WTC11 (cell line): ENCODE measurements around the gene SOS2. TPM values are rescaled to one million over a fixed set of nuclear protein-coding genes. Genes with fewer than 3 reads are reported as not detected.

Experiments used
- ATAC-seq: fragments of 200-7000 bp; cut with Tn5 transposase; 2 replicates; pipeline ENCODE4 v1.10.0; 2021; ENCODE audit warnings: mild to moderate bottlenecking, moderate library complexity
- Bru-seq: library from RNA; stranded (reverse); fragments of 400-500 nt; gene quantifications from one replicate; lab custom pipeline; 2021; lab: Mats Ljungman, UMichigan
- CTCF ChIA-PET: fragments of 300-600 bp; sonication (Branson Sonifier 250); formaldehyde crosslinking; loops from one replicate; lab custom pipeline; 2021; ENCODE audit warnings: antibody characterized with exemption; lab: Charles Lee
- POLR2A ChIA-PET: fragments of 350-600 bp; sonication (Branson Sonifier 250); formaldehyde crosslinking; loops from one replicate; lab custom pipeline; 2021; ENCODE audit warnings: antibody characterized with exemption; lab: Charles Lee
- DNase-seq: peaks from one replicate; pipeline ENCODE4 v3.0.0; 2021; ENCODE audit warnings: low spot score
- H3K27ac Mint-ChIP-seq: 2 replicates; pipeline ENCODE4 v1.8.0; 2021; ENCODE audit warnings: mixed read lengths
- H3K27me3 Mint-ChIP-seq: 2 replicates; pipeline ENCODE4 v1.8.0; 2021; ENCODE audit warnings: low read depth, mild to moderate bottlenecking, moderate library complexity, mixed read lengths
- H3K36me3 Mint-ChIP-seq: 2 replicates; pipeline ENCODE4 v1.8.0; 2021; ENCODE audit warnings: mixed read lengths
- H3K4me1 Mint-ChIP-seq: 2 replicates; pipeline ENCODE4 v1.8.0; 2022; ENCODE audit warnings: mixed read lengths
- H3K4me3 Mint-ChIP-seq: 2 replicates; pipeline ENCODE4 v1.8.0; 2021; ENCODE audit warnings: mild to moderate bottlenecking, moderate library complexity, mixed read lengths
- H3K9me3 Mint-ChIP-seq: 2 replicates; pipeline ENCODE4 v1.8.0; 2021; ENCODE audit warnings: mixed read lengths
- ATF2 ChIP-seq: sonication (generic); formaldehyde crosslinking; IDR thresholded peaks from 2 replicates; pipeline ENCODE4 v1.8.1; 2022; ENCODE audit warnings: low read depth, missing genetic modification reagents, borderline replicate concordance
- CREM ChIP-seq: sonication (generic); formaldehyde crosslinking; IDR thresholded peaks from 2 replicates; pipeline ENCODE4 v1.8.1; 2022; ENCODE audit warnings: mild to moderate bottlenecking, missing genetic modification reagents, moderate library complexity
- ERG ChIP-seq: fragments of 250-450 bp; sonication (Bioruptor Pico); IDR thresholded peaks from 2 replicates; pipeline ENCODE4 v1.8.0; 2021; ENCODE audit warnings: mild to moderate bottlenecking
- ESRRA ChIP-seq: sonication (generic); formaldehyde crosslinking; IDR thresholded peaks from 2 replicates; pipeline ENCODE4 v1.8.1; 2022; ENCODE audit warnings: mild to moderate bottlenecking, missing genetic modification reagents, borderline replicate concordance
- FOXK1 ChIP-seq: sonication (generic); formaldehyde crosslinking; IDR thresholded peaks from 2 replicates; pipeline ENCODE4 v1.8.0; 2022; ENCODE audit warnings: mild to moderate bottlenecking, moderate library complexity, missing genetic modification reagents
- FOXP1 ChIP-seq: sonication (generic); formaldehyde crosslinking; IDR thresholded peaks from 2 replicates; pipeline ENCODE4 v1.8.0; 2022; ENCODE audit warnings: missing genetic modification reagents, mild to moderate bottlenecking, moderate library complexity, borderline replicate concordance
- JAZF1 ChIP-seq: fragments of 250-450 bp; sonication (Bioruptor Pico); IDR thresholded peaks from 2 replicates; pipeline ENCODE4 v1.9.0; 2021; ENCODE audit warnings: moderate library complexity, mild to moderate bottlenecking, inconsistent platforms
- MXD4 ChIP-seq: fragments of 250-450 bp; sonication (Bioruptor Pico); IDR thresholded peaks from 2 replicates; pipeline ENCODE4 v1.8.0; 2021; ENCODE audit warnings: mild to moderate bottlenecking, moderate library complexity, borderline replicate concordance
- NR1H2 ChIP-seq: sonication (generic); formaldehyde crosslinking; IDR thresholded peaks from 2 replicates; pipeline ENCODE4 v1.9.0; 2021; ENCODE audit warnings: mild to moderate bottlenecking, moderate library complexity, missing genetic modification reagents
- RORB ChIP-seq: fragments of 250-450 bp; sonication (Bioruptor Pico); IDR thresholded peaks from 2 replicates; pipeline ENCODE4 v1.9.0; 2021; ENCODE audit warnings: mild to moderate bottlenecking
- SMAD3 ChIP-seq: sonication (generic); formaldehyde crosslinking; IDR thresholded peaks from 2 replicates; pipeline ENCODE4 v1.8.0; 2022; ENCODE audit warnings: missing genetic modification reagents, mild to moderate bottlenecking, borderline replicate concordance
- SP1 ChIP-seq: sonication (generic); formaldehyde crosslinking; conservative IDR thresholded peaks from 2 replicates; pipeline ENCODE4 v1.8.1; 2022; ENCODE audit warnings: missing genetic modification reagents
- TEAD1 ChIP-seq: sonication (generic); formaldehyde crosslinking; IDR thresholded peaks from 2 replicates; pipeline ENCODE4 v1.8.0; 2022; ENCODE audit warnings: mild to moderate bottlenecking, missing genetic modification reagents
- ZNF263 ChIP-seq: sonication (generic); formaldehyde crosslinking; IDR thresholded peaks from 2 replicates; pipeline ENCODE4 v1.8.1; 2022; ENCODE audit warnings: low read depth, mild to moderate bottlenecking, moderate library complexity, missing genetic modification reagents
- ZNF416 ChIP-seq: fragments of 250-450 bp; sonication (Bioruptor Pico); IDR thresholded peaks from 2 replicates; pipeline ENCODE4 v1.9.0; 2021; ENCODE audit warnings: mild to moderate bottlenecking, inconsistent platforms
- long read RNA-seq, 3 experiments: library from RNA in 1 of 3; library from capped mRNA in 1 of 3; library from polyadenylated mRNA in 1 of 3; unstranded in 2 of 3; stranded (forward) in 1 of 3; transcript quantifications; one replicate each; pipeline ENCODE4 v2.0.0, GENCODE V29; 2021
- total RNA-seq: library from RNA; stranded (reverse); gene quantifications from 3 replicates; pipeline ENCODE4 v1.2.3, GENCODE V29; 2021
- TF ChIP-seq, protein P1 (sequence below): fragments of 250-450 bp; sonication (Bioruptor Pico); IDR thresholded peaks from 2 replicates; pipeline ENCODE4 v1.9.0; 2021; ENCODE audit warnings: mild to moderate bottlenecking, borderline replicate concordance
- TF ChIP-seq, protein P2 (sequence below): sonication (generic); formaldehyde crosslinking; IDR thresholded peaks from 2 replicates; pipeline ENCODE4 v1.8.0; 2023; ENCODE audit warnings: missing genetic modification reagents, mild to moderate bottlenecking, borderline replicate concordance
- TF ChIP-seq, protein P3 (sequence below): sonication (generic); formaldehyde crosslinking; IDR thresholded peaks from 2 replicates; pipeline ENCODE4 v1.8.1; 2022; ENCODE audit warnings: missing genetic modification reagents, borderline replicate concordance
- TF ChIP-seq, protein P4 (sequence below): sonication (generic); formaldehyde crosslinking; IDR thresholded peaks from 2 replicates; pipeline ENCODE4 v1.8.0; 2022; ENCODE audit warnings: mild to moderate bottlenecking, missing genetic modification reagents

Gene SOS2
- total RNA-seq, result 9.1 to 11.0 TPM (median 9.6 TPM) in 3 replicates
- Bru-seq, nascent RNA, result percentile 64 among the genes with signal in this experiment
- long read RNA-seq, experiment 1, full-length matches to known transcripts, result 13 of 38 reads
- long read RNA-seq, experiment 1, partial matches to known transcripts, result 17 of 38 reads
- long read RNA-seq, experiment 1, other reads (novel, unspliced or antisense), result 8 of 38 reads
- long read RNA-seq, experiment 2, partial matches to known transcripts, result 4 of 11 reads
- long read RNA-seq, experiment 2, other reads (novel, unspliced or antisense), result 7 of 11 reads
- long read RNA-seq, experiment 3, partial matches to known transcripts, result 1 of 2 reads
- long read RNA-seq, experiment 3, other reads (novel, unspliced or antisense), result 1 of 2 reads

DNA sequence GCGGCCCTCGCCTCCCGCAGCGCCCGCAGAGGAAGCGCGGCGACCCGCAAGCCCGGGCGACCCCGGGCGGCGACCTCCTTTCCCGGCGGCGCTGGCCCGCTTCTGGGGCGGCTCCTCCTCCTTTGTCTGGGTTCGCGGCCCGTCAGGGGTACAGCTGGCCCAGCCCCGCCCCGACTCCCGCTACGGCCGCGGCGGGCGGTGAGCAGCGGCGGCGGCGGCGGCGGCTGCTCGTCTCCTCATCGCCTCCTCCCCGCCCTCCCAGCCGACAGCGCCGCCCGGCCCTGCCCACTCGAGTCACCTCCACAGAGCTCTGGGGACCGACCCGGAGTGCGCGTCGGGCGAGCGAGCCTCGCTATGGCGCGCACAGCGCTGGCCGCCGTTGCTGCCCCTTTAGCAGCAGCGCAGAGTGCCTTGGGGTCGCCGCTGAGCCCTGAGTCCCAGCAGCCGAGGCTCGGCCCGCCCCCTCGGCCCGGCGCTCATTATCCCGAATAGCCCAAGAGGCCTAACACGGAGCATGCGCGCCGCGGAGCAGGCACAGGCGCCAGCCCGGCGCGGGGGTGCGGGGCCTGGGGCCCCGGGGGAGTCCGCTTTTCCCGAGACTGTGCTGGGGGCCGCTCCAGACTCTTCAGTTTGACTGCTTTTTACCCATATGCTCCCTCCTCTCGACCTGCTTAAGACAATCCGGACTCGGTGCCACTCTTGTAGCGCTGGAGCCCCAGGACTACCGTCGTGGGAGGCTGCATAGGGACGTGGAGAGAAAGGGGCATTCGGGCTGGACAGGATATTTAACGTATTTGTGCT lies at the start of gene SOS2:
SOS2 (minus strand) TSS at position 104 of the 801 bp plus-strand sequence. CDS start 295 bp downstream, outside the sequence.
- CTCF ChIA-PET, result interaction anchor here (0.5 to 1.2 kb wide), 2 partner anchors 34 to 379 kb away, joined by 3 to 5 read pairs; partner anchors contain the start of gene NEMF
- Mint-ChIP-seq H3K4me1 (peaks cover 20% of the 10 kb centered on the region), H3K9me3 (peaks cover 19% of the 10 kb centered on the region), H3K36me3 (peaks cover 8% of the 10 kb centered on the region), H3K27me3 (no peaks in the 10 kb centered on the region), H3K4me3 (peak within 1 kb of the TSS; percentile 79), H3K27ac (peak within 1 kb of the TSS; percentile 46)
- ATAC-seq (peak; percentile 95), DNase-seq (peak; percentile 91)
- POLR2A ChIA-PET, result interaction anchor here (0.5 to 0.6 kb wide), 3 partner anchors 31 to 313 kb away, joined by 3 to 4 read pairs (median 3); no protein-coding TSS in a partner anchor
- TF ChIP-seq ESRRA (CRISPR knock-in tag), result peak; percentile 69; the same call in 1 of the 2 replicates
- TF ChIP-seq ZNF263, result no peak
- TF ChIP-seq, protein P1, sequence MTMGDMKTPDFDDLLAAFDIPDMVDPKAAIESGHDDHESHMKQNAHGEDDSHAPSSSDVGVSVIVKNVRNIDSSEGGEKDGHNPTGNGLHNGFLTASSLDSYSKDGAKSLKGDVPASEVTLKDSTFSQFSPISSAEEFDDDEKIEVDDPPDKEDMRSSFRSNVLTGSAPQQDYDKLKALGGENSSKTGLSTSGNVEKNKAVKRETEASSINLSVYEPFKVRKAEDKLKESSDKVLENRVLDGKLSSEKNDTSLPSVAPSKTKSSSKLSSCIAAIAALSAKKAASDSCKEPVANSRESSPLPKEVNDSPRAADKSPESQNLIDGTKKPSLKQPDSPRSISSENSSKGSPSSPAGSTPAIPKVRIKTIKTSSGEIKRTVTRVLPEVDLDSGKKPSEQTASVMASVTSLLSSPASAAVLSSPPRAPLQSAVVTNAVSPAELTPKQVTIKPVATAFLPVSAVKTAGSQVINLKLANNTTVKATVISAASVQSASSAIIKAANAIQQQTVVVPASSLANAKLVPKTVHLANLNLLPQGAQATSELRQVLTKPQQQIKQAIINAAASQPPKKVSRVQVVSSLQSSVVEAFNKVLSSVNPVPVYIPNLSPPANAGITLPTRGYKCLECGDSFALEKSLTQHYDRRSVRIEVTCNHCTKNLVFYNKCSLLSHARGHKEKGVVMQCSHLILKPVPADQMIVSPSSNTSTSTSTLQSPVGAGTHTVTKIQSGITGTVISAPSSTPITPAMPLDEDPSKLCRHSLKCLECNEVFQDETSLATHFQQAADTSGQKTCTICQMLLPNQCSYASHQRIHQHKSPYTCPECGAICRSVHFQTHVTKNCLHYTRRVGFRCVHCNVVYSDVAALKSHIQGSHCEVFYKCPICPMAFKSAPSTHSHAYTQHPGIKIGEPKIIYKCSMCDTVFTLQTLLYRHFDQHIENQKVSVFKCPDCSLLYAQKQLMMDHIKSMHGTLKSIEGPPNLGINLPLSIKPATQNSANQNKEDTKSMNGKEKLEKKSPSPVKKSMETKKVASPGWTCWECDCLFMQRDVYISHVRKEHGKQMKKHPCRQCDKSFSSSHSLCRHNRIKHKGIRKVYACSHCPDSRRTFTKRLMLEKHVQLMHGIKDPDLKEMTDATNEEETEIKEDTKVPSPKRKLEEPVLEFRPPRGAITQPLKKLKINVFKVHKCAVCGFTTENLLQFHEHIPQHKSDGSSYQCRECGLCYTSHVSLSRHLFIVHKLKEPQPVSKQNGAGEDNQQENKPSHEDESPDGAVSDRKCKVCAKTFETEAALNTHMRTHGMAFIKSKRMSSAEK (CRISPR knock-in tag), result no peak
- TF ChIP-seq SMAD3 (CRISPR knock-in tag), result peak; percentile 14; the same call in 1 of the 2 replicates
- TF ChIP-seq MXD4 (CRISPR knock-in tag), result no peak
- TF ChIP-seq, protein P2, sequence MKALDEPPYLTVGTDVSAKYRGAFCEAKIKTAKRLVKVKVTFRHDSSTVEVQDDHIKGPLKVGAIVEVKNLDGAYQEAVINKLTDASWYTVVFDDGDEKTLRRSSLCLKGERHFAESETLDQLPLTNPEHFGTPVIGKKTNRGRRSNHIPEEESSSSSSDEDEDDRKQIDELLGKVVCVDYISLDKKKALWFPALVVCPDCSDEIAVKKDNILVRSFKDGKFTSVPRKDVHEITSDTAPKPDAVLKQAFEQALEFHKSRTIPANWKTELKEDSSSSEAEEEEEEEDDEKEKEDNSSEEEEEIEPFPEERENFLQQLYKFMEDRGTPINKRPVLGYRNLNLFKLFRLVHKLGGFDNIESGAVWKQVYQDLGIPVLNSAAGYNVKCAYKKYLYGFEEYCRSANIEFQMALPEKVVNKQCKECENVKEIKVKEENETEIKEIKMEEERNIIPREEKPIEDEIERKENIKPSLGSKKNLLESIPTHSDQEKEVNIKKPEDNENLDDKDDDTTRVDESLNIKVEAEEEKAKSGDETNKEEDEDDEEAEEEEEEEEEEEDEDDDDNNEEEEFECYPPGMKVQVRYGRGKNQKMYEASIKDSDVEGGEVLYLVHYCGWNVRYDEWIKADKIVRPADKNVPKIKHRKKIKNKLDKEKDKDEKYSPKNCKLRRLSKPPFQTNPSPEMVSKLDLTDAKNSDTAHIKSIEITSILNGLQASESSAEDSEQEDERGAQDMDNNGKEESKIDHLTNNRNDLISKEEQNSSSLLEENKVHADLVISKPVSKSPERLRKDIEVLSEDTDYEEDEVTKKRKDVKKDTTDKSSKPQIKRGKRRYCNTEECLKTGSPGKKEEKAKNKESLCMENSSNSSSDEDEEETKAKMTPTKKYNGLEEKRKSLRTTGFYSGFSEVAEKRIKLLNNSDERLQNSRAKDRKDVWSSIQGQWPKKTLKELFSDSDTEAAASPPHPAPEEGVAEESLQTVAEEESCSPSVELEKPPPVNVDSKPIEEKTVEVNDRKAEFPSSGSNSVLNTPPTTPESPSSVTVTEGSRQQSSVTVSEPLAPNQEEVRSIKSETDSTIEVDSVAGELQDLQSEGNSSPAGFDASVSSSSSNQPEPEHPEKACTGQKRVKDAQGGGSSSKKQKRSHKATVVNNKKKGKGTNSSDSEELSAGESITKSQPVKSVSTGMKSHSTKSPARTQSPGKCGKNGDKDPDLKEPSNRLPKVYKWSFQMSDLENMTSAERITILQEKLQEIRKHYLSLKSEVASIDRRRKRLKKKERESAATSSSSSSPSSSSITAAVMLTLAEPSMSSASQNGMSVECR, result 0 out of 2 replicates have a peak, but pooled peaks have one; percentile 71
- no peak for TF ChIP-seq NR1H2 (CRISPR knock-in tag)
- no peak for TF ChIP-seq JAZF1
- TF ChIP-seq RORB (CRISPR knock-in tag), result no peak
- TF ChIP-seq FOXP1 (CRISPR knock-in tag), result peak; percentile 78
- peak; percentile 71; the same call in 1 of the 2 replicates for TF ChIP-seq FOXK1 (CRISPR knock-in tag)
- TF ChIP-seq ZNF416, result 0 out of 2 replicates have a peak, but pooled peaks have one; percentile 16
- TF ChIP-seq, protein P3, sequence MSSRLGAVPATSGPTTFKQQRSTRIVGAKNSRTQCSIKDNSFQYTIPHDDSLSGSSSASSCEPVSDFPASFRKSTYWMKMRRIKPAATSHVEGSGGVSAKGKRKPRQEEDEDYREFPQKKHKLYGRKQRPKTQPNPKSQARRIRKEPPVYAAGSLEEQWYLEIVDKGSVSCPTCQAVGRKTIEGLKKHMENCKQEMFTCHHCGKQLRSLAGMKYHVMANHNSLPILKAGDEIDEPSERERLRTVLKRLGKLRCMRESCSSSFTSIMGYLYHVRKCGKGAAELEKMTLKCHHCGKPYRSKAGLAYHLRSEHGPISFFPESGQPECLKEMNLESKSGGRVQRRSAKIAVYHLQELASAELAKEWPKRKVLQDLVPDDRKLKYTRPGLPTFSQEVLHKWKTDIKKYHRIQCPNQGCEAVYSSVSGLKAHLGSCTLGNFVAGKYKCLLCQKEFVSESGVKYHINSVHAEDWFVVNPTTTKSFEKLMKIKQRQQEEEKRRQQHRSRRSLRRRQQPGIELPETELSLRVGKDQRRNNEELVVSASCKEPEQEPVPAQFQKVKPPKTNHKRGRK, result no peak
- TF ChIP-seq, protein P4, sequence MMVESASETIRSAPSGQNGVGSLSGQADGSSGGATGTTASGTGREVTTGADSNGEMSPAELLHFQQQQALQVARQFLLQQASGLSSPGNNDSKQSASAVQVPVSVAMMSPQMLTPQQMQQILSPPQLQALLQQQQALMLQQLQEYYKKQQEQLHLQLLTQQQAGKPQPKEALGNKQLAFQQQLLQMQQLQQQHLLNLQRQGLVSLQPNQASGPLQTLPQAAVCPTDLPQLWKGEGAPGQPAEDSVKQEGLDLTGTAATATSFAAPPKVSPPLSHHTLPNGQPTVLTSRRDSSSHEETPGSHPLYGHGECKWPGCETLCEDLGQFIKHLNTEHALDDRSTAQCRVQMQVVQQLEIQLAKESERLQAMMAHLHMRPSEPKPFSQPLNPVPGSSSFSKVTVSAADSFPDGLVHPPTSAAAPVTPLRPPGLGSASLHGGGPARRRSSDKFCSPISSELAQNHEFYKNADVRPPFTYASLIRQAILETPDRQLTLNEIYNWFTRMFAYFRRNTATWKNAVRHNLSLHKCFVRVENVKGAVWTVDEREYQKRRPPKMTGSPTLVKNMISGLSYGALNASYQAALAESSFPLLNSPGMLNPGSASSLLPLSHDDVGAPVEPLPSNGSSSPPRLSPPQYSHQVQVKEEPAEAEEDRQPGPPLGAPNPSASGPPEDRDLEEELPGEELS (CRISPR knock-in tag), result peak; percentile 40; the same call in 1 of the 2 replicates
- no peak for TF ChIP-seq ERG
- TF ChIP-seq TEAD1 (CRISPR knock-in tag), result peak; percentile 80
- no peak for TF ChIP-seq CREM (CRISPR knock-in tag)
- TF ChIP-seq ATF2 (CRISPR knock-in tag), result no peak
- TF ChIP-seq SP1, result peak; percentile 69
